ENCODE measurements around the gene SCRG1. TPM values are rescaled to one million over a fixed set of nuclear protein-coding genes. Genes with fewer than 3 reads are reported as not detected.
A peak's percentile ranks its signal among the peaks of the same experiment; 100 is the strongest.

The SCRG1 gene
- total RNA-seq: 0.88 and 7.6 TPM in 2 replicates

- H3K4me2 ChIP-seq (ENCODE audit: insufficient read depth, low read length): peak within 1 kb of the TSS; percentile 26
- no peak for TF ChIP-seq CTCF (IDR thresholded peaks at IDR 0.05; ENCODE audit: extremely low read depth, low read depth, low read length)
Measured at GRCh38 chr4:173398779-173399415, at the start of gene SCRG1. Gene SCRG1, minus strand, starts transcription at chr4:173399116. Its CDS starts 7,702 bp downstream, at chr4:173391414.

GRCh38 chr4:173448103-173448502 is 49.2 kb upstream of the SCRG1 start:
- no peaks in the 10 kb centered on the region for H4K20me1 ChIP-seq (ENCODE audit: insufficient read depth, low read length)
- H3K4me2 ChIP-seq (ENCODE audit: insufficient read depth, low read length): peak overlapping the region; percentile 74
- H3K4me1 ChIP-seq (ENCODE audit: insufficient read depth, low read length): peaks cover 35% of the 10 kb centered on the region
- no peaks in the 10 kb centered on the region for H3K36me3 ChIP-seq (ENCODE audit: insufficient read depth, low read length)
- TF ChIP-seq CTCF (IDR thresholded peaks at IDR 0.05; ENCODE audit: extremely low read depth, low read depth, low read length): no peak
- H3K27ac ChIP-seq (ENCODE audit: low read depth, low read length): peak overlapping the region; percentile 55
- no peak overlapping the region for H3K4me3 ChIP-seq (ENCODE audit: insufficient read depth, low read length)
- no peaks in the 10 kb centered on the region for H3K9me3 ChIP-seq (ENCODE audit: low read depth, low read length)
- H2AFZ ChIP-seq (ENCODE audit: low read length): no peak overlapping the region
- no peaks in the 10 kb centered on the region for H3K27me3 ChIP-seq (ENCODE audit: insufficient read depth, low read length)
- DNase-seq (ENCODE audit: insufficient read length, low spot score, missing footprints): no peak
- H3K79me2 ChIP-seq (ENCODE audit: insufficient read depth, low read length): no peaks in the 10 kb centered on the region

More at GRCh38 chr4:173398779-173399415, at the start of gene SCRG1:
- DNase-seq (ENCODE audit: insufficient read length, low spot score, missing footprints): no peak
- peak within 1 kb of the TSS; percentile 14 for H3K4me3 ChIP-seq (ENCODE audit: insufficient read depth, low read length)
- peaks cover 5% of the 10 kb centered on the region for H3K36me3 ChIP-seq (ENCODE audit: insufficient read depth, low read length)
- H4K20me1 ChIP-seq (ENCODE audit: insufficient read depth, low read length): no peaks in the 10 kb centered on the region
- peaks cover 16% of the 10 kb centered on the region for H3K4me1 ChIP-seq (ENCODE audit: insufficient read depth, low read length)
- H3K27me3 ChIP-seq (ENCODE audit: insufficient read depth, low read length): no peaks in the 10 kb centered on the region
- peak within 1 kb of the TSS; percentile 38 for H2AFZ ChIP-seq (ENCODE audit: low read length)
- H3K9me3 ChIP-seq (ENCODE audit: low read depth, low read length): no peaks in the 10 kb centered on the region
- H3K79me2 ChIP-seq (ENCODE audit: insufficient read depth, low read length): no peaks in the 10 kb centered on the region
- H3K27ac ChIP-seq (ENCODE audit: low read depth, low read length): peak within 1 kb of the TSS; percentile 54

DNA sequence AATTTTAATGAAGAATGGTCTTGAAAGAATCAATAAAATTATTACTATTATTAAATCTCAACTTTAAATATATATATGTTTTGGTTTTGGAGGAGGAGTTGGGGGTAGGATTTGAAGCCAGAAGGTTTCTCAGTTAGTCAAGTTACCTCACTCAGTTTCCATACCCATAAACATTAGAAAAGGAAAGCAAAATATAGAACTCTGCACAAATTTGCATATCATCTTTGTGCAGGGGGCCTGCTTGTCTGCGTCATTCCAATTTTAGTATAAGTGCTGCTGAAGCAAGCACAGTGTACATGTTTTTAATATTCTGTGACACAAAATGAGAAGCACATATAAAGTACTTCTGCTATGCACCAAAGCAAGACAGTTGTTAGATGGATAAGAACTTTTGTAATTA is 47.5 kb upstream of the SCRG1 start:
- no peak for TF ChIP-seq CTCF (IDR thresholded peaks at IDR 0.05; ENCODE audit: extremely low read depth, low read depth, low read length)
- Histone ChIP-seq H3K9me3 (ENCODE audit: low read depth, low read length) (no peaks in the 10 kb centered on the region), H2AFZ (ENCODE audit: low read length) (no peak overlapping the region)

DNA sequence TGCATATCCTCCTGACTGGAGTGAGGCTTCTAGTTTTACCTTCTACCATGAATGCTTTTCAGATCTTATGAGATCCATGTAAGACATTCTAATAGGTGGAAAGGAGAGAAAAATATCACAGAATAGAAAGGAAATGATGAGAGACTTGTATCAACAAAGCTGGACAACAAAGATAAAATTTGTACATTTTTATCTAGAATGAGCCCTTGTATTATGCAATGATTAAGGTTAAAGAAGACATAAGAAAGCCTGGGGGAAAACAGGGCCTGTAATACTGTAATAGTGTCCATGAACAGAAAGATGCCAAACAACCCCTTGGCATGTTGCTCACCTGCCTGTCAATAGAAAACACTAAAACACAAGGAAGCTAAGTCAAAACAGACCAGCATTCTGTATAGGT is 44.2 kb upstream of the SCRG1 start:
- Histone ChIP-seq H3K79me2 (ENCODE audit: insufficient read depth, low read length) (no peaks in the 10 kb centered on the region), H2AFZ (ENCODE audit: low read length) (no peak overlapping the region), H3K9me3 (ENCODE audit: low read depth, low read length) (no peaks in the 10 kb centered on the region), H3K27ac (ENCODE audit: low read depth, low read length) (no peak overlapping the region), H3K27me3 (ENCODE audit: insufficient read depth, low read length) (no peaks in the 10 kb centered on the region), H3K4me1 (ENCODE audit: insufficient read depth, low read length) (peaks cover 11% of the 10 kb centered on the region), H3K36me3 (ENCODE audit: insufficient read depth, low read length) (no peaks in the 10 kb centered on the region), H3K4me2 (ENCODE audit: insufficient read depth, low read length) (no peak overlapping the region), H4K20me1 (ENCODE audit: insufficient read depth, low read length) (no peaks in the 10 kb centered on the region), H3K4me3 (ENCODE audit: insufficient read depth, low read length) (no peak overlapping the region)
- DNase-seq (ENCODE audit: insufficient read length, low spot score, missing footprints): no peak
- TF ChIP-seq CTCF (IDR thresholded peaks at IDR 0.05; ENCODE audit: extremely low read depth, low read depth, low read length): no peak

More for the DNA sequence above, 47.5 kb upstream of the SCRG1 start:
- Histone ChIP-seq H3K4me1 (ENCODE audit: insufficient read depth, low read length) (peaks cover 35% of the 10 kb centered on the region), H3K27ac (ENCODE audit: low read depth, low read length) (no peak overlapping the region), H3K79me2 (ENCODE audit: insufficient read depth, low read length) (no peaks in the 10 kb centered on the region), H3K4me2 (ENCODE audit: insufficient read depth, low read length) (no peak overlapping the region), H3K4me3 (ENCODE audit: insufficient read depth, low read length) (no peak overlapping the region), H3K36me3 (ENCODE audit: insufficient read depth, low read length) (no peaks in the 10 kb centered on the region), H4K20me1 (ENCODE audit: insufficient read depth, low read length) (no peaks in the 10 kb centered on the region), H3K27me3 (ENCODE audit: insufficient read depth, low read length) (no peaks in the 10 kb centered on the region)
- DNase-seq (ENCODE audit: insufficient read length, low spot score, missing footprints): no peak
